NCI-H510A treated with DMSO at 0.1 percent for 48 hours (cell line): ENCODE results near the gene C19orf44.
"Not testable (repeated sequence)": the region's sequence is repeated elsewhere in the genome, so short reads cannot be mapped to it uniquely, and the experiment has no call there.

Experiments
- DNase-seq: peaks from one replicate; lab custom pipeline; 2025; lab: John Stamatoyannopoulos, UW

Gene C19orf44

DNA sequence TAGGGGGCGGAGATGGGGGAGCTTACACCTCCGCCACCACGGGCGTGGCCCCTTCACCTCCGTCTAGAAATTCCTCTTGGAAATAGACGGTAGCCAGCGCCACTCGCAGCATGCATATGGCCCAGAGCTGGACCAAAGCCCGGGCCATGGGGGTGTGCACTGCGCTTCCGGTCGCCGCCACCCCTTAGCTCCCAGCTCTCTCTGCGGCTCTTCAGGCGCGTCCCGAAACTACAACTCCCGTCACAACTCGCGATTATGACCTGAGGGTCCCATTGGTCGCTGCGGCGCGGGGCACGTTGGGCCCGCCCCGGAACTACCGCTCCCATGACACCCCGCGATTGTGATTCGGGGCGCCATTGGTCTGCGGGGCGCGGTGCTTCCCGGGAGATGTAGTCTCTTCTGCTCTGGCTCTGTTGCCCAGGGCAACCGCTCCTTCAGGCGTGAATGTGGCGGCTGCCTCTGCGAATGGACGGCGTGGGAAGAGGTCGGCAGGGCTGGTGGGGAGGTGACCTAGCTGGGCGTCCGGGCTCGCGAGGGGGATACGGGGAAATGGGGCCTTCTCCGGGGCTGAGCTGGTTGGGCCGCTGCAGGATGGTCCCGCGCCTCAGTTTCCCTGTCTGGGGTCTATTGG, at the start of gene C19orf44, which contains the start of gene CALR3:
Gene C19orf44 (plus strand): TSS at position 413 of the 631 bp plus-strand sequence. CDS start 4,399 bp downstream, outside the sequence.
Gene CALR3 (minus strand): TSS at position 186 of the 631 bp plus-strand sequence. CDS start 38 bp downstream, at position 148.
- peak; percentile 97 for DNase-seq

GRCh38 chr19:16446724-16447368, 49.3 kb upstream of the C19orf44 start:
- no peak for DNase-seq

GRCh38 chr19:16448872-16449271, 47.3 kb upstream of the C19orf44 start:
- not testable (repeated sequence) for DNase-seq

- DNase-seq = no peak
Measured at GRCh38 chr19:16449330-16449961, 46.7 kb upstream of the C19orf44 start.

GRCh38 chr19:16452325-16452724, 43.9 kb upstream of the C19orf44 start:
- DNase-seq = no peak

DNA sequence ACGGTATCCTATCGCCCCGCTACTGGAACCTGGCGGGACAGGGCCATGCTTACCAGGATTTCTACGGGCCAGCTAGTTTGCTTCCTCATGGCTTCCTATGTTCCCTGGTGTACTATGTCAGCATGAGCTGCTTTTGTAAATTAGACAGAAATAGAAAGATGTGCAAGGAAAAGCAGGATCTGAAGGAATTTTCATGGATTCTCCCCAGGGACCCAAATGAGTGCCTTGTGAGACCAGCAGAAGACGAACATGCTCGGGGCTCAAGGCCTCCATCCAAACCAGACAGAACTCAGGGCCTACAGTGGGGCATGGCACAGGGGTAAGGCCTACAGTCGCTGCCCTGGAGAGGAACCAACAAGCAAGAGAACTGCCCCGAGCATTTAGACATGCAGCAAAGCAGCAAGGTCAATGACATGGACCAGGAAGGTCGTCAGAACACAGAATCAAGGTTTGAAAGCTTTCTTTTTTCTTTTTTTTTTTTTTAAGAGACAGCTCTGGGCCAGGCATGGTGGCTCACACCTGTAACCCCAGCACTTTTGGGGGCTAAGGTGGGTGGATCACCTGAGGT, 41.8 kb upstream of the C19orf44 start:
- no peak for DNase-seq

DNA sequence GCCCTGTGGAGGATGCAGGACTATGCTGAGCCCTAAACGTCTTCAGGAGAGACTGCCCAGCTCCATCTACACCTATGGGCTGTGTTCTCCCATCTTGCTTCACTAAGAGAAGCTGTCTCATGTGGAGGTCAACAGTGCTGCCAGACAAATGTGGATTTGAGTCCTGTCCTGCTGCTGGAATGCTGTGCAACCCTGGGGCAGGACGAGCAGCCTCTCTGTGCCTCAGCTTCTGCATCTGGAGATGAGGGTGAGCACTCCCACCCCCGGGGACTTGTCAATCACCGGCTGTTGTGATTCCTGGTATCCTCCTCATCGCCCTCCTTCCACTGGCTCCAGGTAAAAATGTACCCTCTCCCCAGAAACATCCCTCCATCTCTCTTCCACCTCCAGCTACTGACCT, 40.7 kb upstream of the C19orf44 start:
- DNase-seq = no peak

- no peak for DNase-seq
Measured at GRCh38 chr19:16456652-16457194, 39.5 kb upstream of the C19orf44 start.

GRCh38 chr19:16457195-16457953, 38.8 kb upstream of the C19orf44 start:
- DNase-seq = no peak

- no peak for DNase-seq
Measured at GRCh38 chr19:16457954-16458331, 38.3 kb upstream of the C19orf44 start.

GRCh38 chr19:16458391-16459341, 37.5 kb upstream of the C19orf44 start:
- no peak for DNase-seq

GRCh38 chr19:16459680-16460079, 36.5 kb upstream of the C19orf44 start:
- no peak for DNase-seq

DNA sequence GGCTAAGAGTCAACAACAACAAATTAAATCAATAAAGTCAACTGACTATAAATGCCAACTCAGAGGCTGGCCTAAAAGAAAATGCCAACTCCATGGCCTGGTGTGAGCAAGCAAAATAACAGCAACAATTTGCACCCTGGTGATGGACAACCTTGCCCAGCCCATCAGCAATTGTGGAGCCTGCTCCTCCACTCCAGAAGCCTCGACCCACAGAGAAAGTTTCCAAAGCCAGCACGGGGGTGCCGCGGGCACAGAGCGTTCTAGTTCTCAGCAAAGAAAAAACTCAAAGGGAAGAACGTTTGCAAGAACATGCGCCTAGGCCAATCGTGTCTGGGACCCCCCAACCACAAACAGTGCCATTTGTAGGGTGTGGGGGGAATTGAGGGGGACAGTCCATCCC, 35.7 kb upstream of the C19orf44 start:
- no peak for DNase-seq

GRCh38 chr19:16461630-16462051, 34.6 kb upstream of the C19orf44 start:
- no peak for DNase-seq

GRCh38 chr19:16462757-16463250, 33.4 kb upstream of the C19orf44 start:
- DNase-seq = no peak

GRCh38 chr19:16463341-16463990, 32.7 kb upstream of the C19orf44 start:
- no peak for DNase-seq

DNA sequence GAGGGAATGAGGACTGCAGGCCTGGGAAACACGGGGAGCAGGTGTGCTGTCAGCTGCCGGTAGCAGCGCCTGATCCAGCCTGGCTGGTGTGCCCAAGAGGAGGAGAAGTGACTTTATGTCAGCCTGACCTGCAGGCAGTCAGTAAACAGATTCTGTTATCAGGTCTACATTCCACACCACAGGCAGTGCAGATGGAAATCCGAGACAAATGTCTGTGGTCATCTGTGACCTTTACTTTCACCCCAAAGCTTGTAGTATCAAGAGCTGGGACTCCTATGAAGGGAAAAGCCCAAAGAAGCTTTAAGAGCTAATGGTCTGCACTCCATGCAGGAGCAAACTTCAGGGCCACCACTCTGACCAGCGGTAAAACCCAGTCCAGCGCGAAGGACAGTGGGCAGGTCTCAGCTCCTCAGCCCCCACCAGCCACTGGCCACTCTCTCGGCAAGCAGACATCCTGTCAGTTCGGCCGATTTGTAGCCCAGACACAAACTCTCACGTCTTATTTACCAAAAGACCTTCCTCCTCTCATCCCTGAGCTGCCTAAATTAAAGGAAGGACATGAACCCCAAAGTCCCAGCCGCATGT, 32.1 kb upstream of the C19orf44 start:
- no peak for DNase-seq

DNA sequence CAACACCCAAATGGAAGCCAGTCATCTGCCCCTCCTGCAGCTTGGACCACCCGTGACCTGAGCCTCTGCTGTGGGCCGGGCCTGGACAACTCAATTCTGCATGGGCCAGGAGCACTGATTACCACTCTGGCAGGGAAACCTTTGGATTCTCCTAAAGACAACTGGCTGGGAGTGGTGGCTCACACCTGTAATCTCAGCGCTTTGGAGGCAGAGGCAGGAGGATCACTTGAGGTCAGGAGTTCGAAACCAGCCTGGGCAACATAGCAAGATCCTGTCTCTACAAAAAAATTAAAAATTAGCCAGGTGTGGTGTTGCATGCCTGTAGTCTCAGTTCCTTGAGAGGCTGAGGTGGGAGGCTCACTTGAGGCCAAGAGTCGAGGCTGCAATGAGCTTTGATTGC, 31.0 kb upstream of the C19orf44 start:
- no peak for DNase-seq

- not testable (repeated sequence) for DNase-seq
Measured at GRCh38 chr19:16466802-16467427, 29.3 kb upstream of the C19orf44 start.
